HT-29 (cell line): ENCODE measurements around the gene MMP14. TPM values are rescaled to one million over a fixed set of nuclear protein-coding genes. Genes with fewer than 3 reads are reported as not detected.

ENCODE experiments used
- DNase-seq: peaks from one replicate; pipeline ENCODE4 v3.0.0-alpha.2; 2015; ENCODE audit warnings: low spot score
- small RNA-seq: library from RNA; depleted of rRNA; stranded (forward); fragments of <200 nt; gene quantifications from one replicate; pipeline ENCODE3, GENCODE V24; 2014
- total RNA-seq: library from RNA; depleted of rRNA; stranded (reverse); fragments of >200 nt; shearing (Covaris generic); gene quantifications from 2 replicates; pipeline ENCODE4 v1.2.3, GENCODE V29; 2014; rRNA removed

Gene MMP14
- total RNA-seq, 1 experiment from 2014 or later = 3.9 TPM

DNA sequence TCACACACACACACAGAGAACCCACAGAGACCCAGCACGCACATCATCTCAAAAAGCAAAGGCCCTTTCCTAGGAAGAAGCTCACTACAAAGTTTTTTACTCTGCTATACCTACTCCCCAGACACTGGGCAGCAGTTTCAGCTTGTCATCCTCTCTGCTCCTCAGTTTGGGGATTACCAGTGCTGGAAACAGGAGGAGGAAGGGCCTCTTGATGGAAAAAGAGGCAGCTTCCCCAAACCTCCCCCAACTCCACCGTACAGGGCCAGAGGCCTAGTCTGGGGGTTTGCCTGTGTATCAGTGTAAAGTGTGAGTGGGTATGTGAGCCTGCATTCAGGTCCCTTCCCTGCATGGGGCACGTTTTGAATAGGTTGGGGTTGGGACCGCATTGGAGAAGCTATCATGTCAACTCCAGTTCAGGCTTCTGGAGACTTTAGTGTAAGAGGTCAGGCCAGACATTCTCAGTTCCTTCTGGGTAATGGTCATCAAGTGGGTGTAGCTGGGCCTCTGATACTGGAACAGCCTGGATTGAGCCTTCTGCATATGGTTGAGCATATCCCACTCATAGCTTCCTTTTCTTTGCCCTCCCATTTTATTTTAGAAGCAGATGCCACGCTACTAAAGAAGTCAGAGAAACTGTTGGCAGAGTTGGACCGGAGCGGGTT, 47.8 kb downstream of the MMP14 start:
- DNase-seq = no peak

DNA sequence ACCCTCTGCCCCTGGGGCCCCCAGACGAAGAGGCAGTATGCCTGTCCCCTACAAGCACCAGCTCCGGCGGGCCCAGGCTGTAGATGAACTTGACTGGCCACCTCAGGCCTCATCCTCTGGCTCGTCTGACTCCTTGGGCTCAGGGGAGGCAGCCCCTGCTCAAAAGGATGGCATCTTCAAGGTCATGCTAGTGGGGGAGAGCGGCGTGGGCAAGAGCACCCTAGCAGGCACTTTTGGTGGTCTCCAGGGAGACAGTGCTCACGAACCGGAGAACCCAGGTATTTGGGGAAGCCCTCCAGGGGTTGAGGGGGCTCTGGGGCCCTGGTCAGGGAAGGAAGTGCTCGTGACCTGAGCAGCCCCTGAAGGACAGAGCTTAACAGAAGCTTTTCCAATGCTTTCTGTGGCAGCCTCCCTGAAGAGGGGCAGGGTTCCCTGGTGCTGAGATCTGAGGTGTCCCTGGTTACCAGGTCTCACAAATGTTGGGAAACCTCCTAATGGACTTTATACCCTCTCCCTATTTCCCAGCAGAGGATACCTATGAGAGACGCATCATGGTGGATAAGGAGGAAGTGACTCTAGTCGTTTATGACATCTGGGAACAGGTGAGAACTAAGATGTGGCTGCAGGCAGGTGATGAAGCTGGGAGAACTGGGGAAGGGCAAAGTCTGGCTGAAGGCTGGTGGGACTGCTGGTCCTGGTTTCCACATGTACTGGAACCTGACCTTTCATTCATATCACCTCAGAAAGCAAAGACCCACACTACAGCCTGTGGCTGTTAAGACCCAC, 48.5 kb downstream of the MMP14 start:
- no peak for DNase-seq

DNA sequence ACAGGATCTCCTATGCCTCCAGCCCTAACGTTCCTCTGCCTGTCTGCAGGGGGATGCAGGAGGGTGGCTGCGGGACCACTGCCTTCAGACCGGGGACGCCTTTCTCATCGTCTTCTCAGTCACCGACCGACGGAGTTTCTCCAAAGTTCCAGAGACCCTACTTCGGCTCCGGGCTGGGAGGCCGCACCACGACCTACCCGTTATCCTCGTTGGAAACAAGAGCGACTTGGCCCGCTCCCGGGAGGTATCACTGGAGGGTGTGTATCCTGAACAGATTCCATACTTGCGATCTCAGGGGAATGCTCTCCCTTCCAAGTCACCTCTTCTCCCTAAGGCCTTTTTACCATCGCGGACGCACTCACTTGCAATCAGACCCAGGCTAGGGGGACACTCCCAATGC, 49.6 kb downstream of the MMP14 start:
- DNase-seq = no peak

DNA sequence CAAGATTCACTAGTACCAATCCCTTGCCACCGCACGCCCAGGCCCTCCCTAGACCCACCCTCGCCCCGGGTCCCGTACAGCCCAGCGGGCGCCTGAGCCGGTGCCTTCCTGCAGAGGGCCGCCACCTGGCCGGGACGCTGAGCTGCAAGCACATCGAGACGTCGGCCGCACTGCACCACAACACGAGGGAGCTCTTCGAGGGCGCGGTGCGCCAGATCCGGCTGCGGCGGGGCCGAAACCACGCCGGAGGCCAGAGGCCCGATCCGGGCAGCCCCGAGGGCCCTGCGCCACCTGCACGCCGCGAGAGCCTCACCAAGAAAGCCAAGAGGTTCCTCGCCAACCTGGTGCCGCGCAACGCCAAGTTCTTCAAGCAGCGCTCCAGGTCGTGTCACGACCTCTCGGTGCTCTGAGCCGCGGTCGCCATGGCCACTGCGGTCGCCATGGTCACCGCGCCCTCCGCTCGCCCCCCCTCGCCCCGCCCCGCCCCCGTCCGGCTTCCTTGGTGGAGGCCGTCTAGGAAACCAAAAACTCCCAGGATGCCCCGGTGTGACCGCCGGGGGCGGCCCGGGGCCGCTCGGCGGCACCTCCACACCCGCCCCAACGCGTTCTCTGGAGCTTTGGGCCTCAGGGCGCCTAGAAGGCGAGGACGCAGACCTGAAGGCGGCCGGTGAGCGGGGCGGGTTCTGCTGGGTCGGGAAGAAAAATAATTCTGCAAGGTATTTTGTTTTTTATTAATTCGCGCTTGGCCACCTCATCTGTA, 50.3 kb downstream of the MMP14 start:
- DNase-seq = peak; percentile 73

DNA sequence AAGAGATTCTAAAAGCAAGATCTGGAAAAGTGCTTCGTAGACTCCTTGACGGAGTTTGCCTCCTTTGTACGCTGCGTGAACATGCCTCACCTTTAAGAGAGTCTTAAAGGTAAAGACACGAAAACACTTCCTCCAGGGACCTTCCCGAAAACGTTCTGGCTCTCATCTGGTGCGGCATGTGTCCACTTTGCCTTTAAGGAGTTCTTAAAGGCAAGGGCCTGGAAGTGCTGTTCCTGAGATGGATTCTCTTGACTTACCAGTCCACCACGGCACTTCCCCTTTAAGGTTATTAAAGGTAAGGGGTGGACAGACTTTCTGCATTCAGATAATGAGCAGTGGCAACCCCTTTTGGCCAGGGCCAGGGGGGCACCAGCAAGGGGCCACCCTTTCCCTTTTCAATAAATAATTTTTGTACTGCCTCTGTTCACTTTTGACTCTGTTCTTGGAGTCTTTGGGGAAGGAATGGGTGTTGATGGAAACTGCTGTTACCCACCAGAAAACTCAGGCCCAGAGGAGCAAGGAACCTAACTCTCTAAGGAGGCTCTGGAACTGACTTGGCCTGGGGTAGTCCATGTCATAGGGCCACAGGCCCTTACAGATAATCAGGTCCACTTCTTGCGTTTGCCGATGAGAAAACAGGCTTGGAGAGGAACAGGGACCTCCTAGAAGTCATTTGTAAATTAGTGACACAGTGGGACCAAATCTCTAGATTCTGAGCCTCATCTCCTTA, 51.0 kb downstream of the MMP14 start:
- DNase-seq = peak; percentile 73

DNA sequence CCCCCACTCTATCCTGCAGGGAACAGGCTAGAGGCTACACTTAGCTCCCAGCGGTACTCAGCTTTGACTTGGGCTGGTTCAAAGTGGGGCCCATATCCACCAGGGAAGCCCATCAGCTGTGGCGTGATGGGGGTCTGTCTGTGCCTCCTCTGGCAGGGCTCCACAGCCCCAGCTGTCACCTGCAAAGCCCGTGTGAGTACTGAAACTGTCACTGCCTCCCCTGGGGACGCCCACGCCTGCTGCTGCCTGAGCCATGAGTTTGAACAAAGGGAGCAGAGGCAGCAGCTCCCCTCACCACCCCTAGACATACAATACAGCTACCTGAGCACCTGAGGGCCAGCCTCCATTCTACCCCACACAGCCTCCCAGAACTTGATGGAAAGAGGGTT, 51.6 kb downstream of the MMP14 start:
- no peak for DNase-seq

DNA sequence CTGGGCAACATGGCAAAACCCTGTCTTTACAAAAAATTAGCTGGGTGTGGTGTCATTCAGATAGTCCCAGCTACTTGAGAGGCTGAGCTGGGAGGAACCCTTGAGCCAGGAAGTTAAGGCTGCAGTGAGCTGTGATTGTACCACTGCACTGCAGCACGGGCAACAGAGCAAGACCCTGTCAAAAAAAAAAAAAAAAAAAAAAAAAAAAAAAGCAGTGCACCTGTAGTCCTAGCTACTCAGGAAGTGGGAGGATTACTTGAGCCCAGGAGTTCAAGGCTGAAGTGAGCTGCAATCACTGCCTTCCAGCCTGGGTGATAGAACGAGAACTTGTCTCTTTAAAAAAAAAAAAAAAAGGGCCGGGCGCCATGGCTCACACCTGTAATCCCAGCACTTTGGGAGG, 52.3 kb downstream of the MMP14 start:
- no peak for DNase-seq

DNA sequence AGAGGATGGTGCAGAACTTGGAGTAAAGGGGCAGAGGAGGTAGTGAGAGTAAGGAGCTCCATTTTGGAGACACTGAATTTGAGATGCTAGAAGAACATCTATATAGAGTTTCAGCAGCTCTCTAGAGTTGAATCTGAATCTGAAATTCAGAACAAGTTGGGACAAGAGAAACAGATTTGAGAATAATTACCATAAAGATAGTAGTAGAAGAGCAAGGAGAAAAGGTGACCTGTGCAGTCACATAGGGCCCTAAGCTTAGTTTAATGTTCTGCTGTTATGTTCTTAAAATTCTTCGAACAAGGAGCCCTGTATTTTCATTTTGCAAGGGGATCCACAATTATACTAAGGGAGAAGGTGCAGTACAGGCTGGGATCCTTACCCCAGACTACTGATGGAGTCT, 54.0 kb downstream of the MMP14 start:
- DNase-seq = no peak

DNA sequence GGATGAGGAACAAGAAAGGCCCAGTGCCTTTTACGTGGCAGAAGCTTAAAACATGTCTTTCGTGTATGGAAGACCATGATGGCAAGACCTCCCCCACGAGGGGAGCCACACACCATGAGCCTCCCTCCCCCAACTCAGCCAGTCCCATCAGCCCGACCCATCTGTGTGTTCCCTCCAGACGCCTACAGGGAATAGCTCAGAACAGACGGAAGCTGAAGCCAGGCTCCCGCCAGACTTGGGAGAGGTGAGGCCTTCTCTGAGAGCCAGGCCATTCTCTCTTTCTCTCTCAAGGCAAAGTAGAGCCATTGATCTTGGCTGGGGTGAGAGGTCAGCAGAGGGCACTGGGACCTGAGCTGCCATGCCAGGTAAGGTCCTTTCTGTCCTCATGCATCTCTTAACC, 56.1 kb downstream of the MMP14 start:
- no peak for DNase-seq

DNA sequence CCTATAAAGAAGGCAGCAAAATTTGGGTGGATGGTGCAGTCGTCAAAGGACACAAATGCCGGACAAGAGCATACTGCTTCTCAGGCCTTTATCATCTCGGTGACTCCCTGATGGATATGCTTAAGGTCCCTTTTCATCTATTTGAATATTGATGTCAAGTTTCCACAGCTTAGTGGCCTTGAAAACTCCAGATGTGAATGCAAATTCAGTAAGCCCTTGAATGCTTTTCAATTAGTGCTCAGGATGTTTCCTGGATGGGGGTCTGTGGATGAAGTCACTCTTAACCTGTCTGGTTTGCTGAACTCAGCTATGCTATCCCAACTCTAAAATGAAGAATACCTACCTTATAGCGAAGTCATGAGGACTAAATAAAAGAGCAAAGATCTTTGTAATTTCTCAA, 57.3 kb downstream of the MMP14 start:
- no peak for DNase-seq

DNA sequence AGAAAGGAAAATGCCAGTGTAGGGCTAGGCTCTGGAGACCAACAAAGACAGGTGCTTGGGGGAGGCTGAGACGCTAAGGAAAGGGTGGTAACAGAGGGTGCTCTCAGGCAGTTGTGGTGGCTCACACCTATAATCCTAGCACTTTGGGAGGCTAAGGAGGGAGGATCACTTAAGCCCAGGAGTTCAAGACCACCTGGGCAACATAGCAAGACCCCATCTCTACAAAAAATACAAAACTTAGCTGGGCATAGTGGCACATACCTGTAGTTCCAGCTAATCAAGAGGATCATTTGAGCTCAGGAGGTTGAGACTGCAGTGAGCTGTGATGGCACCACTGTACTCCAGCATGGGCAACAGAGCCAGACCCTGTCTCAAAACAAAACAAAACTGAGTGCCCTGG, 59.0 kb downstream of the MMP14 start:
- no peak for DNase-seq

DNA sequence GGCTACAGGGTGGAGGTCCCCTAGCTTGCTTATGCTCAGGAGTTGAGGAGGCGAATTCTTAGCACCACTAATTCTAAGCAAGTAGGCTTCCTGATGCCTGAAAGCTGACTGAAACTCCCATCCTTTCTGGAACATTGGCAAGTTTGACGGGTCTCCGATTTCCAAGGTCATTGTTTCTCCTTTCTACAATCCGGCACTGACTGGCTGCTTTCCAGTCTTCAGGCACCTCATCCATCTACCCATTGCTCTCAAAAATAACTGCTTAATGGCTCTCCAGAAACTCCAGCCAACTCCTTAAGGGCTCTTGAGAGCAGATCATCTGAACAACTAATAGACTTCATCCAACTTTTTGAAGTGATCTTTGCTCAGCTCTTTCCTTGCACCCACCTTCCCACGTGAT, 60.0 kb downstream of the MMP14 start:
- DNase-seq = no peak

DNA sequence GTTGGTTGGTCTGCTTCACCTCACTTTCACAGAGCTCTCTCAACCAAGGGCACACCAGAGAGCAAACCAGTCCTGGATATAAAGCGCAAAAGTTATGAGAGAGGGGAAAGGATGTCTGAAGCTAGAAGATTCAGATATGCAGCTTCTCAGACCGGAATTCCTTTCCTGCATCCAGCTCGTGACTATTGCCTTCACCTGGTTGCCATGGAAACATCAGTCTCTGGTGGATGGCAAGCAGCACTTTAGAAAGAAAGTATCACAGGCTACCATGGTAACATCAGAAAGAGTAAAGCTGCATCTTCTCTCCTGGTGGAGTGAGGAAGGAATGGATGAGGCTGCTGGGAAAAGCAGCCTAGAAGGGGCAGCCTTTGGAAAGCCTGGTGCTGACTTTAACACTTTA, 60.4 kb downstream of the MMP14 start:
- no peak for DNase-seq

DNA sequence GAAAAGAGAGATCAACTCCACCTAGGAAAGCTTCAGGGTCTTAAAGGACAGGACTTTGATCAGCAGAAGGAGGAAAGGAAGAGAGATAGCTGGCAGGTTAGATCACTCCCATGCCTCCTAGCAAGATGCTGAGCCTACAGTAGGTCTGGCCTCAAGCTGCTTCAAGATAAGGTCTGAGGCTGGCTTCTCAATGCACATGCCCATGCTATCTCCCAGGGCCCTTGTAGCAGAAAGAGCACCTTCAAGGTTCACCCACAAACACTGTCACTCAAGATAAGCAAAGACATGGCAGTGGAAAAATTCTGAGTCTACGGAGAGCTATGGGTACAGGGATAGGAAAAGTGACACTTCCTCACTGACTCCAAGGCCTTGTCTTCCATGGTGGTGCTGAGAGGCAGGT, 61.0 kb downstream of the MMP14 start:
- no peak for DNase-seq

Small RNA genes lying within 50 kb of the gene (small RNA-seq; reads per million reads assigned to genes)
- gene RF00019 = not detected

Other genes starting within 250 kb of the MMP14 start
- 111 and 124 TPM in 2 replicates for gene DAD1, start 247.4 kb upstream of the MMP14 start, total RNA-seq
- 6.1 and 8.4 TPM in 2 replicates for gene ABHD4, start 238.3 kb upstream of the MMP14 start, total RNA-seq
- gene OR6J1, start 192.2 kb upstream of the MMP14 start, total RNA-seq = not detected in 2 replicates
- 73.5 and 80.9 TPM in 2 replicates for gene OXA1L, start 69.9 kb upstream of the MMP14 start, total RNA-seq
- gene SLC7A7, start 21.1 kb upstream of the MMP14 start, total RNA-seq = 12.2 and 13.6 TPM in 2 replicates
- gene MRPL52, start 6.7 kb upstream of the MMP14 start, total RNA-seq = 45.9 and 56.1 TPM in 2 replicates
- gene LRP10, start 35.2 kb downstream of the MMP14 start, total RNA-seq = 54.2 and 61.1 TPM in 2 replicates
- 0.18 and 0.53 TPM in 2 replicates for gene REM2, start 46.6 kb downstream of the MMP14 start, total RNA-seq
- gene RBM23, start 82.6 kb downstream of the MMP14 start, total RNA-seq = 54.9 and 56.3 TPM in 2 replicates
- 46.4 and 47.6 TPM in 2 replicates for gene PRMT5, start 92.8 kb downstream of the MMP14 start, total RNA-seq
- gene HAUS4, start 120.5 kb downstream of the MMP14 start, total RNA-seq = 28.5 and 29.4 TPM in 2 replicates
- 52.0 and 53.6 TPM in 2 replicates for gene AJUBA, start 146.0 kb downstream of the MMP14 start, total RNA-seq
- 14.6 and 15.1 TPM in 2 replicates for gene C14orf93, start 173.6 kb downstream of the MMP14 start, total RNA-seq
- gene PSMB5, start 198.3 kb downstream of the MMP14 start, total RNA-seq = 198 and 205 TPM in 2 replicates
- not detected in 2 replicates for gene PSMB11, start 205.6 kb downstream of the MMP14 start, total RNA-seq
- 11.4 and 15.0 TPM in 2 replicates for gene CDH24, start 220.9 kb downstream of the MMP14 start, total RNA-seq